Ureter (tissue), 1 donor: ENCODE data around the gene HIGD2A. TPM values are rescaled to one million over a fixed set of nuclear protein-coding genes. Genes with fewer than 3 reads are reported as not detected.
"Not testable (repeated sequence)": the region's sequence is repeated elsewhere in the genome, so short reads cannot be mapped to it uniquely, and the experiment has no call there.

Experiments
- DNase-seq: peaks from one replicate; pipeline ENCODE4 v3.0.0-alpha.2; 2020; ENCODE audit warnings: low spot score
- total RNA-seq: library from RNA; stranded (reverse); gene quantifications from one replicate; pipeline ENCODE4 v1.2.4, GENCODE V29; 2023
- donor health status: DM: yes; HTN: yes; CAD: no.

The HIGD2A gene
- total RNA-seq, 1 donor from 2014 or later: 145 TPM

DNA sequence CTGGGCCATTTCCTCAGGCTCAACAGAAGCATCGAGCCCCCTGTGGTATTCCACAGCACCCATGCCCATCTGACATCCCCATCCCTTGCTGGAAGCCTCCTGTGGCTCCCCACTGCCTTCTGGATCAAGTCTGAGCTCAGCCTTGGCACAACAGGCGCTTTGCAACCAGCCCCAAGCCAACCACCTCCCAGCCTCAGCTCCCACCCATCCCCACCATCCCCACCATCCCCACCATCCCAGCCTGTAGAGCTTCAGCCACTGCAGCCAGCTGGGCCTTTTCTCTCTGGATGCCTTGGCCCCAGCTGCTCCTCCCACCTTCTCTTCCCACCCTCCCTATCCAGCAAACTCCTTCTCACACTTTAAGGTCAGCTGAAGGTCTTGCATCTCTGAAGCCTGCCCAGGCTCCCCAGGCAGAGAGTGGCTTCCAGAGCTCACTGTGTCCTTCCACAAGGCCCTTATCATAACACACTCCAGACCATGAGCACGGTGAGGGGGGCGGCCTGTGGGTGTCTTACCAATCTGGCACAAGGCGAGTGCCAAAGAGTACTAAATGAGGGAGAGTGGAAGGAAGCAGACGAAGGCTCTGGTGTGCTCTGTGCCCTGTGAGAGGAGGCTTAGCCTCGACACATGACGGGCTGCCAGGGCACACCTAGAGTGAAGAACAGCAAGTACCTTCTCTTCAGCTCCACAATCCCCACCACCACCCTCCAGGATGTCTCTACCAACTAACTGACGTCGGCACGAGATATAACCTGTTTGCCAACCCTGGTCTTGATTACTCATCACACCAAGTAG, 6.5 kb downstream of the HIGD2A start:
- DNase-seq: no peak

DNA sequence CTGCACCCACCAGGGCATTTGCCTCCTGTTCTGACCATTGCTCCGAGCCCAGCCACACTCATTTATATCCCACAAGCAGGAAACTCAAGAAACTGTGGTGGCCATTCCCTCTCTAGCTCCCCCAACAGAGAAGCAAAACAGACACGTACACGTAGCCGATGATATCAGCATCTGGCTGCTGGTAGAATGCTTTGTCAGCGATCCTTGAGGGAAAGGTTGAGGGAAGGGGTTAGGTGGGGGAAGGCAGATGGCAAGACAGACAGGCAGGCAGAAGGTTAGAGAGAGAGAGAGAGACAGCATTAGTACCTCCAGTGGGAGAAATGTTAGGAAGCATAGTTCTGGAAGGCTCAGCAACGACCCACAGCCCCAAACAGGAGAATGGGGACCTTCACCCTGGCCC, 7.8 kb downstream of the HIGD2A start:
- DNase-seq: no peak

DNA sequence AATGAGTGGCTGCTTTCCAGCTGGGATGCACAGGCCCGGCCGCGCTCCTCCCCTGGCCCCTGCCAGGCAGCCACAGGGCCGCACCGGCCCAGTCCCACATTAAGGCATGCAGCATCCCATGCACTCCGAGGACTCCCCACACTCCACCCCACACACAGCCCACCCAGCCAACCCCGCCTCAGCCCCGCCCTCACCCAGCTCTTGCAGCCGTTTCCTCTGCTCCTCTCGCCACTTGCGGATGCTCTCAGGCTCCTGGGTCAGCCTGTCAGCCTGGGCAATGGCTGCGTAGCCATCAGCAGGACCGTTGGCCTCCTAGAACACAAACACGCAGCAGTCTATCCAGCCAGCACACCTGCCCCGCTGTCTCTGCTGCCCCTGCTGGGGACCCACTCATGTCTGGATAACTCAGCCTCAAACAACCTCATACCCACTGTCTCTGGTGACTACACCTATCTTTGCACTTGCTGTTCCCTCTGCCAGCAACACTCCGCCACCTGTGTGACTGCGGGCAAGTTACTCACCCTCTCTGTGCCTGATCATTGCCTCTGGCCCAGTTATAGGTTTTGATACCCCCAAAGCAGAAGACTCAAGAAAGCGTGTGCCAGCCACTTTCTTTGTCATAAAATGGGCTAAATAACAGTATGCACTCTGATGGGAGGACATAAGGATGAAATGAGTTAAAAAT, 9.3 kb downstream of the HIGD2A start:
- DNase-seq: no peak

DNA sequence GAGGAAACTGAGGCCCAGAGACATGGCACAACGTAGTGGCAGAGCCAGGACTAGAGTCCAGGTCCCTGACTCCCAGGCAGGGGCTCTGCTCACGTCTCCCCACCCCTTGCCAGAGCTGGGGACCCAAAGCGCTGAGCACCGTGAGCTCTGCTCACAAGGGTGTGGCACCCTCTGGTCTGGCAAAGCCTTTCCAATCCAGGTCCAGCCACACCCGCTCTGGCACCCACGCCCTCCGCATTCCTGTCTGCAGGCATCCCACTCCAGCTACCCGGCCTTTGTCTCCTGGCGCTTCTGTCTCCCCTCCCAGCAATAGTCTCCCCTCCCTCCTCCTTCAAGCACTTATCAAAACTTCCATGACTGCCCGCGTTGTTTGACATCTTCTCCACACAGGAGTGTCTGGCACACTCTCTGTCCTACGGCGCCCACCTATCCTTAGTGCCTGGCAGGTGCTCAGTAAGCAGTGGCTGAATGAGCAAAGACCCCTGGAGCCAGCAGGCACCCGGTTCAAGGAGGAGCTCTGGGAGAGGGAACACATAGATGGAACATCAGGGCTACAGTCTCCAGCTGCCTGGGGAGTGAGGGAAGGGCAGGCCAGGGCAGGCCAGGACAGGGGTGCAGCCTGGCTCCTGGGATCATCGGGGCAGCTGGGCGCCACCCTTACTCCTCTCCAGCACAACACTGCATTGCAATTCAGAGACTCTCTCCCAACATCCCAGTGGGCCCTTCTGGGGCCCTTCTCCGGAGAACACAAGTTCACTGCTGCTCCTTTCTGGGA, 12.0 kb downstream of the HIGD2A start:
- DNase-seq: no peak

DNA sequence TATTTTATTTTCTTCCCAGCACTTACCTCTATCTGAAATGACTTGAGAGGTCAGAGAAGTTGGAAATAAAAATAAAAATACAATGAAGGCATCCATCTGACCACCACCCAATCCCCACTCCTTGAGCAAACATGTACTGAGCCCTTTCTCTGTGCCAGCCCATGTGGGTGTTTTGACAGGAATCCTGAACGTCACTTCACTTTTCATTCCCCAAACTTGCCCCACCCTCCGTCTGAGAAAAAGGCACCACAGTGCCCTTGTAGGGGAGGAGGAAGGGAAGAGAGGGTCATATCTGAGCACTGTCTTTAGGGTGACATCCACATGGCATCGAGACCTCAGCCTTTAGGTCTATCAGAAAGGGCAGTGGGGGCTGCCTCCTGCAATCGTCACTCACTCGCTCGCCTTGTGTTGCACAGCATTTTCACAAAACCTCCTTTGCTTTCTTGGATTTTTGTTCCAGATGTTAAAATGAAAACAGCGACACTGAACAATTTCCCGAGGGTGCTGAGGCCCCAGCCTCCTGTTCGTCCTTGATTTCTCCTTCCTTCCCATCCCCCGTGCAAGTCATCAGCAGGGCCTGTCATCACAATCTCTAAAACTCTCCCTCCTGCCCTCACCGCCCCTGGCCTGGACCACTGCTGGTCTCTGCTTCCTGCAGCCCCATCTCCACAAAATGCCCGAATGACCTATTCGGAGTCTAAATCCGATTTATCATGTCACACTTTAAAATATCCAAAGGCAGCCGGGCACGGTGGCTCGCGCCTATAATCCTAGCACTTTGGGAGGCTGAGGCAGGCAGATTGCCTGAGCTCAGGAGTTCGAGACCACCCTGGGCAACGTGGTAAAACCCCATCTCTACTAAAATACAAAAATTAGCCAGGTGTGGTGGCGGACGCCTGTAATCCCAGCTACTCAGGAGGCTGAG, 13.0 kb downstream of the HIGD2A start:
- no peak for DNase-seq

DNA sequence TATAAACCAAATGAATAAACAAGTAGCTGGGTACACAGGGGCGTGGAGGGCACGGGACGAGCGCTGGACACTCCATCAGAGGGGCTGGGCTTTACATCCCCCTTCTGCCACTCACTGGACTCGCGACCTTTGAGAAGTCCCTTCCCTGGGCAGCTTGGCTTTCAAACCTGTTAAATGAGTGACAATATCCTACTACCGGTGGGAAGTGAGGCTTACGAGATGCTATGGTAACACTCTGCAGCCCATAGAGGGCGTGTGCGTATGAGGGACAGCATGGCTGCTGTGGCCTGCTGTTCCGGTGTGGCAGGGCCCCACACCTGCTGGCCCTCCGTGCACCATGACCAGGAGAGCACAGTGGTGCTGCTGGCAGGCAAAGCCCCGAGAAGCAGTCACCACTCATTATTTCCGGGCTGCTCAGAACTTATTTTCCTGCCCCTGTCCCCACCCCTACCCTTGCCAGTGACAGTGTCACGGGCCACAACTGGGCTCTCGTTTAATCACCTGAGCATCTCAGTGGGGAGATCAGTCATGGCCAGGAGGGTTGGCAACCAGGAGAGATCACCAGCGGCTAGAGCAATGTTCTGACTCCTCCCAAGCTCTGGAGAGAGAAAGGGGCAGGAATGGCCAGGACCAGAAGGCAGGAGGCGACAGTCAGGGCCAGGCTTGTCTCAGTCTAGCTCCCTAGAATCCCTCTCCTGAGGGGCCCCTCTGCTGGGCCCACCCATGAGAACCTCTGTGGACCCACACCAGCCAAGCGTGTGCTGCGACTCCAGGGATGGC, 17.3 kb downstream of the HIGD2A start:
- no peak for DNase-seq

DNA sequence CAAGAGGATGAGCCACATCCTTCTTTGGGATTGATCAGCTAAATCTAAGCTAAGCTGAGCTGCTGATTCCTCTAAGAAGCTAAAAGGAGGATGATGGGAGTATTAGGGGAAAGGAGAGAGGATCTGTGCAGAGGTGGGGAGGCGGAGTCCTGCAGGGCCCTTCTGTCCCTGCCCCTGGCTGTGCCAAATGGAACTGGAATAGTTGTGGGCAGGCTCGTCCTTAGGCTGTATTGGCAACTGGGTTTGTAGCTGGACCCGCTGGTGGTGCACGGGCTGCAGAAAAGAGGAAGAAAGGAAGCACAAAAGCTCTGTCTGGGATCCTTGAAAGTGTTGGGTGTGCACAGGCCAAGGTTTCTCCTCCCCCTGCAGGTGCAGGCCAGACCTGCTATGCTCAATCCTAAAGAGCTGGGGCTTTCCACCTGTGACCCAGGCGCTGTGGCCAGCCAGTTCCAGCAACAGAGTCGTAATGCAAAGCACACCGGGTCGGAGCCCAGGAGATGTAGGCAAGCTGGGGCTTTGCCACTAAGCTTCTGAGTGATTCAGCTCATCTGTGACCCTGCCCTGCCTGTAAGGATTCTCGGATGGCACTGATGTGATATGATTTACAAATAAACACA, 18.0 kb downstream of the HIGD2A start:
- DNase-seq: no peak

DNA sequence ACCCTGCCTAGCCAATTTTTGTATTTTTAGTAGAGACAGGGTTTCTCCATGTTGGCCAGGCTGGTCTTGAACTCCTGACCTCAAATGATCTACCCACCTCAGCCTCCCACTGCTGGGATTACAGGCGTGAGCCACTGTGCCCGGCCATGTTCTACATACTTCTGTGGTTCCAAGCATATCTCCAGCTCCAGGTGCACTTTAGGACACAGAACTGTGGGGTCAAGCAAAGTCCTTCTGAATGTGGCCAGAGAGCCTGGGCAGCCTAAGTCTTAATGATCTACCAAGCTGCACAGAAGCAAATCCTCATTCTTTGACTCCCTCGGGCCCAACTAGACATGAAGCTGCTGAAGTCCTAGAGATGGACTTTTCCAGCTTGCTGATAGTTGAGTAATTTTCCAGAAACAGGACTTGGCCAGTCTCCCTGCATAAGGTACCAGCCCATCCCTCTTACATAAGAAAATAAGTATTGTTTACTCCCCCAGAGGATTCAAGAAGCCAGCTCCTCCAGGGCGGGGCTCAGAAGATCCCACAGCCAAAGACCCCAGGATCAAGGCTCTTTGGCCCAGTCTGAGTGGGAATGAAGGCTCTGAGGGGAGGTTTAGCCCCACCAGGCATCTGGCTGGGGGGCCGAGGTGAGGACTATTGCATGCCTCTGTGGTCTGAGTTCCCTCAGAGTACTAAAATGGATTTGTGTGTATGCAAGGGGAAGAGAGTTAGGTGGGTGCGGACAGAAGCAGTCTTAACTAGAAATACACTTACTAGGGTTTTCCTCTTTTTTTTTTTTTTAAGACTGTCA, 19.1 kb downstream of the HIGD2A start:
- DNase-seq: no peak

DNA sequence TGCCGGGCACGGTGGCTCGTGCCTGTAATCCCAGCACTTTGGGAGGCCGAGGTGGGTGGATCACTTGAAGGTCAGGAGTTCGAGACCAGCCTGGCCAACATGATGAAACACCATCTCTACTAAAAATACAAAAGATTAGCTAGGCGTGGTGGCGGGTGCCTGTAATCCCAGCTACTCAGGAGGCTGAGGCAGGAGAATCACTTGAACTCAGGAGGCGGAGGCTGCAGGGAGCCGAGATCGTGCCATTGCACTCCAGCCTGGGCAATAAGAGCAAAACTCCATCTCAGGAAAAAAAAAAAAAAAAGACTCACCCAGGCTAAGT, 19.7 kb downstream of the HIGD2A start:
- DNase-seq: not testable (repeated sequence)

DNA sequence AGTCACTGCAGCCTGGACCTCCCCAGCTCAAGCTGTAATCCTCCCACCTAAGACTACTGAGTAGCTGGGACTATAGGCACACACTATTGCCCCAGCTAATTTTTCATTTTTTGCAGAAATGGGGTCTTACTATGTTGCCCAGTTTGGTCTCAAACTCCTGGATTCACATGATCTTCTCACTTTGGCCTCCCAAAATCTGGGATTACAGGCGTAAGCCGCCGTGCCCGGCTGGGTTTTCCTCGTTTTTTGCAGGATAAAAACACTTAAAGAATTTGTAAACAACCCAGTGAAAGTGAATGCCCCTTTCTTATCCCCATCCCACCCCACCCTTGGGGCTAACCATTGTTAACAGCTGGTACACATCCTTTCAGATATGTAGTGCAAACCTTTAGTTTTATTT, 20.0 kb downstream of the HIGD2A start:
- no peak for DNase-seq

DNA sequence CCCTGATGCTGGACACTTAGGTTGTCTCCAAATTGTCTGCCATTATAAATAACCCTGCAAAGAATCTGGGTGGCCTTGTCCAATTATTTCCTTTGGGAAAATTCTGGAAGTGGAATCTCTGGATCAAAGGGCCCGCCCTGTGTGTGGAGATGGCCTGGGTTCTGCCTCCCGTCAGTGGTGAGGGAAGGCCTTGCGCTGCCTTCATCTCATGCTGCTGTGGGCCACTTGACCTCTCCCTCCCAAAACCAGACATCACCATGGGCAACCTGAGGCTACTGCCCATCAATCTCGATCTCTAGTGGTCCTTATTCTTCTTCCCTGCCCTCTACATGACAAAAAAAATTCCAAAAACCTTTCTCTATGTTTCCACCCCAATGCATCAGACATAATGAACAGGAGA, 21.2 kb downstream of the HIGD2A start:
- DNase-seq: no peak

DNA sequence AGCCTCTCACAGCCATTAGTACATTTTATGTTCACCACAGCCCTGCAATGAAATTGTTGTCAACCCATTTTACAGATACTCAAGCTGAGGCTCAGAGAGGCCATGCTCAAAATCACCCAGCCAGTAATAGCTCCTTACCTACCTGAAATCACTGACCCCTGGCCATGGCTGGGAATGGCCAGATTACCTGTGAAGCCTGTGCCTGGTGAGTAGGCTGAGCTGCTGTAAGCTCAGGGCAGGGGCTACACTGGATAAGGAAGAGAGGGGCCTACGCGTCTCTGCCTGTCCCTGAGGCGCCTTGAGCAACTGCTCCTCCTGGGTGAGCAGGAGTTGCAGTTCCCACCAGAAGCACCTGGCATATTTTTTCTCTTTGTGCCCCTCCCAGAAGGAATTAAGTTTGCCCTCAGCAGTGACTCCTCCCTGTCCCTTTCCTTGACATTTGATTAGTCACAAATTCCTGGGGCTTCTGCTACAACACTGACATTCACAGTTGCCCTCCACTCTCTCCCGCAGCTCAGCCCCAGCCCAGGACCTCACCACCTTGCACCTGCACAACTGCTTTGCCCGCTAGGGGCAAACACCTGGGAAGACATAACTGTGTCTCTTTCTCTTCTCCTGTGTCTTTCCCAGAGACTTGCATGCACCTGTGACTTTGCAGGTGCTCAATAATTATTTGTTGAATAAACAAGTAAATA, 22.1 kb downstream of the HIGD2A start:
- DNase-seq: no peak

DNA sequence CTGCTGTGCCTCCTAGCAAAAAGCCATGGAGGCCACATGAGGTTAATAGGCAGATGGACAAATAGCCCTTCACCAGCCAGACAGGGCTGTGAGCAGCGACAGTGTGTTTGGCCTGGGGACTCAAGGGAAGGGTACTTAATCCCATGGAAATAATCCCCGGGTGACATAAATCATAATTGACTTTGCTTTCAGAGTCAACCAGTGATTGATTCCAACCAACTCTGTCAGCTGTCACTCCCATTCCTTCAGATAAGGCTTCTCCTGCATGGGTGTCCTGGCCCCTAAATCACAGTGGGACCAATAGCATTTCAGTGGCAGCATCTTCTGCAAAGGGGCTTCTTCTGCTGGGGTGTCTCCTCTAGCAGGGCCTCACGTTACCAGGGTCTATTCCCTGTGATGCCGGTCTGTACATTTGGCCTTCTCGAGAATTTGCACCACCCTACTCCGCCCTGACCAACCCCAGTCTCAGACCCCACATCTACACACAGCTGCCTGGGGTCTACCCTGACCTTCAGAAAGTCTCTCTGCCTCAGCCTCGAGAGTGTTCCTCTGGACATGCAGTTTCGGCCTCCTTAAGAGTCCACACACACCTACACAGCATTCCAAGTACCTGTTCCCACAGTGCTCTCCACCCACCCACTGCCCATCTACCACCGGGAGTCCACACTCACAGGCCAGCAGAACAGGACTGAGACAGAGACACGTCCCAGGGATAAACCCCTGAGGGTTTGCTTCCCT, 24.1 kb downstream of the HIGD2A start:
- no peak for DNase-seq

DNA sequence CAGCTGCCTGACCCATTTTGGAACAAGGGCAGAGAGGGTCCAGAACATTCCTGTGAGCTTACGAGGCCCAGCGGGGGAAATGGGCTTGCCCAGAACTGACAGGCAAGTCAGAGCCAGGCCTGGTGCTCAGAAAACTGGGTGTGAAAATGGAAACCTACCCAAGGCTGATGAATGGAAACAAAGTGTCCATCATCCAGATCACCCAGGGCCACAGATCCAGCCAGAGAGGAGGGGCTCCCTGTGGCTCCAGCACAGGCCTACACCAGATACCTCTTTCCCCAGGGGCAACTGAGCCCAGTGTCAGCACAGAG, 24.7 kb downstream of the HIGD2A start:
- DNase-seq: no peak

DNA sequence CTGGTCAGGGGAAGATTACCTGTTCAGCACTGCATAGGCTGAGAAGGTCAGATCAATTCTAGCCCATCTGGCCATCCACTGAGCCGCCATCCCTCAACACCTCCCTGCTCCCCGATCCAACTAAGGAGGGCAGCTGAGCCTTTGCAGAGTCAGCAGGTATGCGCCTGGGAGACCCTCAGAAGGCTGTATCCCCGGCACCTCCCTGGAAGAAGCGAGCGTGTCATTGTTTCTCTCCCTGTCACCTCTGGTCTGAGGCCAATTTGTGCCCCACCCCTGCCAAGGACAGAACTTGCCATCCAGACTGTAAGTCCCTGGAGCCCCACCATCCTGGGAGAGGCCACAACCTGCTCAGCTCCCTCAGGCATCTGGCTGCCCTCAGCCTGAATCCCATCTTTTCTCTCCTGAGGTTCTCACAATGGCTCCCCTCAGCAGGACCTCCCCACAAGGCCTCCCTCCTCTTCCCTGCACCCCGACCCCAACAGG, 25.2 kb downstream of the HIGD2A start:
- no peak for DNase-seq

DNA sequence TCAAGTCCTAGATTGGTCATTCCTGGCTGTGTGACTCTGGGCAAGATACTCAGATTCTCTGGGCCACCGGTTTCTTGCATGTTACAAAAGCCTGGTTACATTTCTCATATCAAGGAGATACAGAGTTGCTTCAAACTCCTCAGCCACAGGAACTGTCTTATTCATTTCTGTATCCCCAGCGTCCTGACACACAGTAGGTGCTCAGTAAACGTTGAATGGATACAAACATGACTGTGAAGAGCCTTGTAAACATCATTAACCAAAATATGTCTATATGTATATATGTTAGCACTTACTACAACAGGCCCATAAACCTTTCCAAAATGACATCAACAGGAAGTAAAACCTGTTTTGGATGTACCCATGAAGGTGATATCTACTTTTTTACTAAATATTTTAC, 26.2 kb downstream of the HIGD2A start:
- DNase-seq: no peak

DNA sequence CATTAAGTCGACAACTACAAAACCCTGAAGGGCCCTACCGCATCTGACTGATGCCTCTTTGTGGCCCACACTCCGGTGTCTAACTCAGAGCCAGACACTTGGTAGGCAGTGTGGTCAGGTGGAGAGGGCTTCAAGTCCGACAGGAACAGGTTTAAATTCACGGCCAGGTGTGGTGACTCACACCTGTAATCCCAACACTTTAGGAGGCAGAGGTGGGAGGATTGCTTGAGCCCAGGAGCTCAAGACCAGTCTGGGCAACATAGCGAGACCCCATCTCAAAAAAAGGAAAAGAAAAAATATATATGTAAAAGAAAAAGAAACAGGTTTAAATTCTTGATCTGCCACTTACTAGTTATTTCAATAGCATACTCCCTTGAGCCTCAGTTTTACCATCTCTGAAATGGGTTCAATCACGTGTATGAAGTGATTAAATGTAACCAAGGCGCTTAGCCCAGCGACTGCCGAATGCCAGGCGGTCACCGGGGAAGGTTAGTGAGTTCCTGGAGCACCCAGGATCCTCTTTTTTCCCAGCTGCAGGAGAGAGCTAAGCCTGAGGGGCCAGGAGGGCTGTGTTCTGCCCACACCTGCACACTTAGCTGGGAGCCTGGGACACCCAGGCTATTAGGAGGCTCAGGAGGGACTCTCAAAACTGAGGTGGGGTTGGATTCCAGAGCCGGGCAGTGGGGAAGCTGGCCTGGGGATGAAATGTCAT, 26.8 kb downstream of the HIGD2A start:
- DNase-seq: no peak
